ENCODE data around the gene LRMDA.

DNA sequence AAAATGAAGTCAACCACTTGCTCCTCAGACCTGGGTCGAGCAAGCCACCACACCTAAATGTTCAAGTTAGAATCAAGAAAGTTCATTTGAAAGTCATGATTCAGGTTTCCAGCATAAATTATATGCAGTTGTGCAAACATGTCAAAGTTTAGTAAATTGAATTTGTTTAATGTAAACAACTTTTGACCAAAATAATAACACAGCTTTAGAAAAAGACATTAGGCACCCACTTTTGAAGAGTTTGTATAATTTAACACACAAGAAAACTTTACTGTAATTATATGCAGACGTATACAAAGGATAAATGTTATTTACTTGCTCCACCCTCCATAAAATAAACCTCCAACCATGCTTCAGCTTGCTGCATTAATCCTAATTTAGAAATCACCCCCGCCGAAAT lies 680.0 kb downstream of the LRMDA start:
- TF ChIP-seq, protein P1, sequence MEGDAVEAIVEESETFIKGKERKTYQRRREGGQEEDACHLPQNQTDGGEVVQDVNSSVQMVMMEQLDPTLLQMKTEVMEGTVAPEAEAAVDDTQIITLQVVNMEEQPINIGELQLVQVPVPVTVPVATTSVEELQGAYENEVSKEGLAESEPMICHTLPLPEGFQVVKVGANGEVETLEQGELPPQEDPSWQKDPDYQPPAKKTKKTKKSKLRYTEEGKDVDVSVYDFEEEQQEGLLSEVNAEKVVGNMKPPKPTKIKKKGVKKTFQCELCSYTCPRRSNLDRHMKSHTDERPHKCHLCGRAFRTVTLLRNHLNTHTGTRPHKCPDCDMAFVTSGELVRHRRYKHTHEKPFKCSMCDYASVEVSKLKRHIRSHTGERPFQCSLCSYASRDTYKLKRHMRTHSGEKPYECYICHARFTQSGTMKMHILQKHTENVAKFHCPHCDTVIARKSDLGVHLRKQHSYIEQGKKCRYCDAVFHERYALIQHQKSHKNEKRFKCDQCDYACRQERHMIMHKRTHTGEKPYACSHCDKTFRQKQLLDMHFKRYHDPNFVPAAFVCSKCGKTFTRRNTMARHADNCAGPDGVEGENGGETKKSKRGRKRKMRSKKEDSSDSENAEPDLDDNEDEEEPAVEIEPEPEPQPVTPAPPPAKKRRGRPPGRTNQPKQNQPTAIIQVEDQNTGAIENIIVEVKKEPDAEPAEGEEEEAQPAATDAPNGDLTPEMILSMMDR (IDR thresholded peaks at IDR 0.05) = no peak
- no peak for TF ChIP-seq POLR2A (IDR thresholded peaks at IDR 0.05)
